ENCODE data around the gene HPCAL1.

HPCAL1 gene

GRCh38 chr2:10471046-10471571 is 168.4 kb downstream of the HPCAL1 start:
- DNase-seq: no peak

- no peak for DNase-seq
These were observed 169.3 kb downstream of the HPCAL1 start for GRCh38 chr2:10471955-10472354.

DNA sequence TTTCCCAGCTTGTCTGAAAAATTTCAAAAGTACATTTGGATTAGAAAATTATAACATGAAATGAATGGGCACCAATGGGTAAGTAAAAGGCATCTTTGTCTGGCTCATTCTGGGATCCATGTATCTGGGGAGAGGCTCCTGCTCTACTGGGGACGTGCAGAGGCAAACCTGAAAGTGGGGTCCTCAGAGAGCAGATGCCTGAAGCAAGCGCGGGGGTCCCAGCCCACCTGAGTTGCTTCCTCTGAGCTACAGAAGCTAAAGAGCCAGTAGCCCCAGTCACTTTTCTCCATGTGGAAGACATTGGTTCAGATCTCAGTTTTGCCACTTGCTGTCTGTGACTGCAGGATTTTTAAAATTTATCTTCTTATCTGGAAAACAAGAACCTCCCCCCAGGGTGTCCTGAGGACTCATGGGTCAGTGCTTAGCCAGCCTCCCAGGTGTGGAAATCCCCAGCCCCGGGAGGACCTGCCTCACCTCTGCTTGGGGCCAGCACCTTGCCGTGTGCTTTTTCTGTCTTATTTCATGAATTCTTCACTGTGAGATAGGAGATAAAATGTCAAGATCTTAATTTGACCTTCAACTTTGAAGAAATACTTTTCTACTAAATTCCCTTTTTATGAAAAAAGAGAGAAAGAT is 170.5 kb downstream of the HPCAL1 start:
- DNase-seq: no peak

DNA sequence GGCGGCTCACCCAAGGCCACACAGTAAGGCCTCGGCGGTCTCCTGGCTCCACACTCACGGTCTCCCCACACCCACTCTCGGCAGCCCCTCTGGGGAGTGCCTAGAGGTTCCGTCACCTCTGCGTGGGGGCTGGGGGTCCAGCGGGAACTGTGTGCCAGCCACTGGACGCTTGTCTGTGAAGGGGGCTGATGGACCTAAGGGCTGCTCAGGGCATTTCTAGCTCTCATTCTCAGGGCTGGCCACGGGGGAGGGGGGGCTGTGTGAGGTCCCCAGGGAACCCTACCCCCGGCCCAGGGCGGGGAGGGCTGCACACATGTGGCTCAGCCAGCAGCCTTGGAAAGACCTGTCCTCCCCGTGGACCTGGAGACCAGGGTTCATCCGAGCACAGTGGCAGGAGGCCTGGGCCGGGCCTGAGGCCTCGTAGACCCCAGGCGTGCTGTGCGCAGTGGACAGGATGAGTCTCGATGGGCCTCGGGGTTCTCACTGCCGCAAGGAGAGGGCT is 172.6 kb downstream of the HPCAL1 start:
- no peak for DNase-seq

GRCh38 chr2:10475811-10476660 is 173.3 kb downstream of the HPCAL1 start:
- no peak for DNase-seq

GRCh38 chr2:10476723-10477442 is 174.2 kb downstream of the HPCAL1 start:
- no peak for DNase-seq
